ENCODE data around the gene CIP2A. TPM values are rescaled to one million over a fixed set of nuclear protein-coding genes. Genes with fewer than 3 reads are reported as not detected.
A peak's percentile ranks its signal among the peaks of the same experiment; 100 is the strongest.

Gene CIP2A
- total and polyA plus RNA-seq, 2 experiments from 2014 or later: 48.1 to 63.5 TPM

GRCh38 chr3:108527109-108527508 is 62.1 kb downstream of the CIP2A start:
- Histone ChIP-seq H3K4me2 (no peak overlapping the region), H3K4me1 (ENCODE audit: insufficient read depth) (peaks cover 6% of the 10 kb centered on the region), H3K79me2 (replicated peaks; ENCODE audit: insufficient read depth) (no peaks in the 10 kb centered on the region), H3K27ac (ENCODE audit: low read depth) (no peak overlapping the region), H3K9me2 (ENCODE audit: insufficient read depth) (no peaks in the 10 kb centered on the region), H3K4me3 (no peak overlapping the region), H3F3A (replicated peaks; ENCODE audit: low read depth) (no peaks in the 10 kb centered on the region), H2AFZ (no peak overlapping the region), H3K27me3 (ENCODE audit: insufficient read depth) (no peaks in the 10 kb centered on the region), H3K36me3 (ENCODE audit: insufficient read depth) (no peaks in the 10 kb centered on the region), H4K20me1 (replicated peaks; ENCODE audit: insufficient read depth) (no peaks in the 10 kb centered on the region)
- ATAC-seq (peak; percentile 50; the same call in 2 of the 3 replicates), DNase-seq (ENCODE audit: low spot score) (no peak)
- H3K9me3 Mint-ChIP-seq: no peaks in the 10 kb centered on the region
- no peaks in the 10 kb centered on the region for H3K27me3 Mint-ChIP-seq (ENCODE audit: insufficient read depth, low read depth, poor library complexity)
- TF ChIP-seq ZNF331 (CRISPR knock-in tag; IDR thresholded peaks at IDR 0.05; ENCODE audit: low read depth): no peak
- no peak for TF ChIP-seq ZNF462 (CRISPR knock-in tag; IDR thresholded peaks at IDR 0.05)
- TF ChIP-seq CREB1 (CRISPR knock-in tag; IDR thresholded peaks at IDR 0.05; ENCODE audit: low read depth): no peak
- peaks cover 11% of the 10 kb centered on the region; the same call in 2 of the 3 replicates for H3K4me1 Mint-ChIP-seq
- H3K4me3 Mint-ChIP-seq: no peak overlapping the region
- no peaks in the 10 kb centered on the region for H3K36me3 Mint-ChIP-seq (ENCODE audit: low read depth)
- no peak overlapping the region for H3K27ac Mint-ChIP-seq

GRCh38 chr3:108525971-108526370 is 63.3 kb downstream of the CIP2A start:
- Mint-ChIP-seq H3K9me3 (no peaks in the 10 kb centered on the region), H3K27ac (no peak overlapping the region), H3K36me3 (ENCODE audit: low read depth) (no peaks in the 10 kb centered on the region), H3K4me3 (no peak overlapping the region), H3K4me1 (peaks cover 11% of the 10 kb centered on the region; the same call in 2 of the 3 replicates), H3K27me3 (ENCODE audit: insufficient read depth, low read depth, poor library complexity) (no peaks in the 10 kb centered on the region)
- H3K4me3 ChIP-seq: no peak overlapping the region
- ATAC-seq (no peak), DNase-seq (ENCODE audit: low spot score) (no peak)
- H3K4me1 ChIP-seq (ENCODE audit: insufficient read depth): peaks cover 6% of the 10 kb centered on the region
- H3F3A ChIP-seq (replicated peaks; ENCODE audit: low read depth): no peaks in the 10 kb centered on the region
- no peaks in the 10 kb centered on the region for H3K27me3 ChIP-seq (ENCODE audit: insufficient read depth)
- no peak for TF ChIP-seq NANOG (IDR thresholded peaks at IDR 0.05; ENCODE audit: borderline replicate concordance)
- no peak for TF ChIP-seq JUNB (IDR thresholded peaks at IDR 0.05; ENCODE audit: unreplicated experiment)
- no peak for TF ChIP-seq REST (IDR thresholded peaks at IDR 0.05; ENCODE audit: unreplicated experiment)
- no peak for TF ChIP-seq STAT1 (IDR thresholded peaks at IDR 0.05; ENCODE audit: unreplicated experiment)
- no peak for TF ChIP-seq EZH2 (IDR thresholded peaks at IDR 0.05; ENCODE audit: low read depth, unreplicated experiment)
- no peak for TF ChIP-seq ZNF114 (CRISPR knock-in tag; IDR thresholded peaks at IDR 0.05)
- no peak for TF ChIP-seq ZNF331 (CRISPR knock-in tag; IDR thresholded peaks at IDR 0.05; ENCODE audit: low read depth)
- no peak for TF ChIP-seq EZH2phosphoT487 (IDR thresholded peaks at IDR 0.05; ENCODE audit: unreplicated experiment)
- no peaks in the 10 kb centered on the region for H3K79me2 ChIP-seq (replicated peaks; ENCODE audit: insufficient read depth)
- no peak overlapping the region for H3K4me2 ChIP-seq
- H3K36me3 ChIP-seq (ENCODE audit: insufficient read depth): no peaks in the 10 kb centered on the region
- H2AFZ ChIP-seq: no peak overlapping the region
- H4K20me1 ChIP-seq (replicated peaks; ENCODE audit: insufficient read depth): no peaks in the 10 kb centered on the region
- no peak overlapping the region for H3K27ac ChIP-seq (ENCODE audit: low read depth)
- H3K9me2 ChIP-seq (ENCODE audit: insufficient read depth): no peaks in the 10 kb centered on the region

Data from GM23338 (cell line).